Aorta (tissue), 5 donors: Measurements from ENCODE around the gene OR4E2. TPM values are rescaled to one million over a fixed set of nuclear protein-coding genes. Genes with fewer than 3 reads are reported as not detected.

ENCODE experiments used
- ATAC-seq: fragments of 200-7000 bp; cut with Tn5 transposase; one replicate; pipeline ENCODE4 v1.9.1; 2022; ENCODE audit warnings: moderate library complexity; ENCODE audit not compliant: low FRiP score
- DNase-seq, 2 donors: peaks; one replicate each; pipeline ENCODE4 v3.0.0-alpha.2; 2020
- H3K27ac ChIP-seq, 2 donors: one replicate each; pipeline ENCODE4 v1.5.1; 2013; ENCODE audit warnings: low read length in 2 of 2, mild to moderate bottlenecking in 2 of 2, moderate library complexity in 2 of 2, control low read depth in 1 of 2, inconsistent platforms in 1 of 2, low read depth in 1 of 2
- H3K27me3 ChIP-seq, 2 donors: one replicate each; pipeline ENCODE4 v1.6.1; 2013; ENCODE audit warnings: control low read depth in 1 of 2, low read length in 1 of 2, mild to moderate bottlenecking in 1 of 2, moderate library complexity in 1 of 2; ENCODE audit not compliant: insufficient read depth in 2 of 2, control insufficient read depth in 1 of 2
- H3K36me3 ChIP-seq, 2 donors: one replicate each; pipeline ENCODE4 v1.6.1; 2013; ENCODE audit warnings: control low read depth in 1 of 2, low read length in 1 of 2, mild to moderate bottlenecking in 1 of 2; ENCODE audit not compliant: insufficient read depth in 2 of 2, control insufficient read depth in 1 of 2
- H3K4me1 ChIP-seq, 2 donors: one replicate each; pipeline ENCODE4 v1.6.1; 2013; ENCODE audit warnings: low read length in 2 of 2, control low read depth in 1 of 2, mild to moderate bottlenecking in 1 of 2, moderate library complexity in 1 of 2; ENCODE audit not compliant: insufficient read depth in 2 of 2, control insufficient read depth in 1 of 2
- H3K4me3 ChIP-seq, 2 donors: one replicate each; pipeline ENCODE4 v1.5.1; 2013; ENCODE audit warnings: low read length in 2 of 2, control low read depth in 1 of 2, mild to moderate bottlenecking in 1 of 2
- H3K9me3 ChIP-seq: one replicate; pipeline ENCODE4 v1.6.1; 2013; ENCODE audit warnings: mild to moderate bottlenecking, low read length; ENCODE audit not compliant: control insufficient read depth
- WGBS, 2 donors: extraction: QIAGEN DNeasy Blood & Tissue Kit; methylation state at CpG; one replicate each; pipeline ENCODE4 v1.1.7; 2013; 5-methylcytosine and 5-hydroxymethylcytosine counted together
- intact Hi-C, 2 donors: fragments of 100-400 bp; cut with DNase I; formaldehyde crosslinking; loops; one replicate each; pipeline versions ENCODE4 v1.14.2 to v1.15.0; 2022
- polyA plus RNA-seq, 2 donors: library from polyadenylated mRNA; stranded (reverse); fragments of 200-250 nt; gene quantifications; one replicate each; pipeline ENCODE4 v1.2.3, GENCODE V29; 2013
- total RNA-seq, 2 donors: library from RNA; stranded (reverse); fragmentation: NEBNext Ultra II Directional; extraction: Animal tissue kit (Norgen Biotek cat#: 25700); gene quantifications; one replicate each; pipeline ENCODE4 v1.2.1, GENCODE V29; 2021
- donor health status: healthy with polysubstance abuse.
- donor health status: Bipolar disorder and iron deficiency.
- donor health status: DM: no; HTN: no; CAD: no.
- donor health status: DM: no; HTN: no; CAD: no.
- donor health status: DM: yes; HTN: yes; CAD: no.

The OR4E2 gene
- total and polyA plus RNA-seq, 4 donors = not detected

GRCh38 chr14:21703357-21704326 is 50.0 kb downstream of the OR4E2 start:
- Histone ChIP-seq H3K27ac (no peak overlapping the region), H3K4me1 (no peaks in the 10 kb centered on the region), H3K36me3 (no peaks in the 10 kb centered on the region), H3K27me3 (no peaks in the 10 kb centered on the region), H3K9me3 (no peaks in the 10 kb centered on the region), H3K4me3 (no peak overlapping the region)
- DNase-seq (no peak), ATAC-seq (no peak)
- intact Hi-C loops = no loop called here
- WGBS, 2 donors = 58 to 63% methylated on average over 2 of the region's 2 CpGs

DNA sequence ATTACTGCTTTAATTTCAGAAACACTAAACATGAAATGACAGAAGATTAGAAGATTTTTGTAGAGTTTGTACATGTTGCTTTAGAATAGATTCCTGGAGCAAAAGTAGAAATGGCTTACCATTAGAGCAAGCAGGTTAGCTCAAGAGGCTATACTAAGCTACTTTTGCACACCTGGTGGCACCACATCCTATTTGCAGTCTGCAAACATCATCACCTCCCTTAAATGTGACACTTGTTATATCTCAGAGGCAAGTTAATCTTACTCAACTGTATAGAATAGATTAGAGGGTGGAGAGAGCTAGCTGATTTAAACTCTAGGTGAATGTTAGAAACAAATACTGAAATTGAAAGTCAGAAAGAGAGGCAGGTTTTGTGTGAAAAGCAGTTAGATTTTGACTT is 50.7 kb downstream of the OR4E2 start:
- no peaks in the 10 kb centered on the region for H3K27me3 ChIP-seq
- H3K4me3 ChIP-seq = no peak overlapping the region
- ATAC-seq = no peak
- H3K27ac ChIP-seq = no peak overlapping the region
- peaks cover 1% of the 10 kb centered on the region for H3K9me3 ChIP-seq
- DNase-seq = no peak
- no peaks in the 10 kb centered on the region for H3K4me1 ChIP-seq
- intact Hi-C loops = no loop called here
- no peaks in the 10 kb centered on the region for H3K36me3 ChIP-seq

GRCh38 chr14:21711360-21711961 is 57.8 kb downstream of the OR4E2 start:
- H3K4me1 ChIP-seq = no peaks in the 10 kb centered on the region
- 30 to 33% methylated on average over 3 of the region's 3 CpGs for WGBS, 2 donors
- H3K36me3 ChIP-seq = no peaks in the 10 kb centered on the region
- DNase-seq (no peak), ATAC-seq (no peak)
- H3K27ac ChIP-seq = no peak overlapping the region
- intact Hi-C loops = no loop called here
- H3K27me3 ChIP-seq = no peaks in the 10 kb centered on the region
- peaks cover 1% of the 10 kb centered on the region for H3K9me3 ChIP-seq
- H3K4me3 ChIP-seq = no peak overlapping the region

DNA sequence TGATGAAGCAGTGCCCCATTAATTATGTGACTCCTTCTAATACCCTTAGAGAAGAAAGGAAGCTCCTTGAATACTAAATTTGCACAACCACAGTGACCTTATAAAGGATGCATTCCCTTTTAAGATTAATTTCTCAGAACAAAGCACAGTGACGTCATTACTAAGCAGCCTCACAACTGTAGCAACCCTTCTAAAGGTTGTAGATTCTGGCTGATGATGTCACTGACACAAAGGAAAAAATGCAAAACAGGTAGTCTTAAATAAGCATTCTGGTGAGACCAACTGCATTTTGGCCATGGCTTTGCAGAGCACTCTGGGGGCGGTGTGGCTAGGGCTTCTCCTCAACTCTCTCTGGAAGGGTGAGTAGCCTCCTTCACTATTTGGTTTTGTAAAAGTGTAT is 58.4 kb downstream of the OR4E2 start:
- intact Hi-C loops = no loop called here
- WGBS, 2 donors = 72 to 76% methylated on average over 2 of the region's 2 CpGs

GRCh38 chr14:21714318-21714929 is 60.8 kb downstream of the OR4E2 start:
- DNase-seq (no peak), ATAC-seq (no peak)
- Histone ChIP-seq H3K27me3 (no peaks in the 10 kb centered on the region), H3K36me3 (no peaks in the 10 kb centered on the region), H3K9me3 (no peaks in the 10 kb centered on the region), H3K27ac (no peak overlapping the region), H3K4me3 (no peak overlapping the region), H3K4me1 (no peaks in the 10 kb centered on the region)
- intact Hi-C loops = no loop called here
- WGBS, 2 donors = 76 to 78% methylated on average over 6 of the region's 6 CpGs

More for the DNA sequence above, 58.4 kb downstream of the OR4E2 start:
- ATAC-seq (no peak), DNase-seq (no peak)
- H3K4me1 ChIP-seq = no peaks in the 10 kb centered on the region
- peaks cover 1% of the 10 kb centered on the region for H3K9me3 ChIP-seq
- H3K27ac ChIP-seq = no peak overlapping the region
- no peaks in the 10 kb centered on the region for H3K36me3 ChIP-seq
- H3K27me3 ChIP-seq = no peaks in the 10 kb centered on the region
- no peak overlapping the region for H3K4me3 ChIP-seq

Other genes starting within 250 kb of the OR4E2 start
- 10 to 100 TPM; 66.0 to 73.3 TPM for gene CHD8, start 197.7 kb upstream of the OR4E2 start, total RNA-seq
- gene CHD8, start 197.7 kb upstream of the OR4E2 start, polyA plus RNA-seq = 10 to 100 TPM; 10.4 to 28.5 TPM
- 10 to 100 TPM; 30.5 to 31.6 TPM for gene RAB2B, start 176.9 kb upstream of the OR4E2 start, total RNA-seq
- 10 to 100 TPM in 1 of 2 donors, 1 to 10 TPM in 1; 8.6 to 21.7 TPM for gene RAB2B, start 176.9 kb upstream of the OR4E2 start, polyA plus RNA-seq
- gene TOX4, start 176.6 kb upstream of the OR4E2 start, total RNA-seq = 10 to 100 TPM; 67.8 to 75.7 TPM
- 10 to 100 TPM; 19.0 to 41.8 TPM for gene TOX4, start 176.6 kb upstream of the OR4E2 start, polyA plus RNA-seq
- gene METTL3, start 142.5 kb upstream of the OR4E2 start, total RNA-seq = 10 to 100 TPM; 32.5 to 45.5 TPM
- 10 to 100 TPM in 1 of 2 donors, 1 to 10 TPM in 1; 8.6 to 48.4 TPM for gene METTL3, start 142.5 kb upstream of the OR4E2 start, polyA plus RNA-seq
- gene SALL2, start 127.5 kb upstream of the OR4E2 start, total RNA-seq = 10 to 100 TPM in 1 of 2 donors, 1 to 10 TPM in 1; 9.2 to 12.2 TPM
- gene SALL2, start 127.5 kb upstream of the OR4E2 start, polyA plus RNA-seq = 1 to 10 TPM; 4.1 to 7.0 TPM
- gene OR10G3, start 73.8 kb upstream of the OR4E2 start, total RNA-seq = not detected
- under 1 TPM in 1 of 2 donors, not detected in 1; 0.63 TPM for gene OR10G3, start 73.8 kb upstream of the OR4E2 start, polyA plus RNA-seq
- not detected for gene OR10G2, start 18.9 kb upstream of the OR4E2 start, total RNA-seq
- gene OR10G2, start 18.9 kb upstream of the OR4E2 start, polyA plus RNA-seq = not detected
- not detected for gene OR4E1, start 20.0 kb downstream of the OR4E2 start, total RNA-seq
- not detected for gene OR4E1, start 20.0 kb downstream of the OR4E2 start, polyA plus RNA-seq